GM06990 (cell line): ENCODE results near the gene CCDC187.

Experiments used
- DNase-seq: peaks from one replicate; pipeline ENCODE4 v3.0.0-alpha.2; 2011; ENCODE audit not compliant: insufficient read length; ENCODE audit errors: extremely low read depth
- H3K27me3 ChIP-seq: replicated peaks from 2 replicates; pipeline ENCODE4 v1.6.0; 2011; ENCODE audit warnings: low read length; ENCODE audit not compliant: control insufficient read depth, insufficient read depth
- H3K36me3 ChIP-seq: 2 replicates; pipeline ENCODE4 v1.5.1; 2011; ENCODE audit warnings: low read length; ENCODE audit not compliant: control insufficient read depth, insufficient read depth
- H3K4me3 ChIP-seq: replicated peaks from 2 replicates; pipeline ENCODE4 v1.5.1; 2011; ENCODE audit warnings: low read depth, mild to moderate bottlenecking, control low read depth, low read length
- TF ChIP-seq, protein P1 (sequence below): IDR thresholded peaks from 2 replicates; pipeline ENCODE4 v1.5.1; 2011; ENCODE audit warnings: low read length, control low read depth, mild to moderate bottlenecking, inconsistent platforms; ENCODE audit not compliant: insufficient read depth, poor library complexity, severe bottlenecking

The CCDC187 gene

DNA sequence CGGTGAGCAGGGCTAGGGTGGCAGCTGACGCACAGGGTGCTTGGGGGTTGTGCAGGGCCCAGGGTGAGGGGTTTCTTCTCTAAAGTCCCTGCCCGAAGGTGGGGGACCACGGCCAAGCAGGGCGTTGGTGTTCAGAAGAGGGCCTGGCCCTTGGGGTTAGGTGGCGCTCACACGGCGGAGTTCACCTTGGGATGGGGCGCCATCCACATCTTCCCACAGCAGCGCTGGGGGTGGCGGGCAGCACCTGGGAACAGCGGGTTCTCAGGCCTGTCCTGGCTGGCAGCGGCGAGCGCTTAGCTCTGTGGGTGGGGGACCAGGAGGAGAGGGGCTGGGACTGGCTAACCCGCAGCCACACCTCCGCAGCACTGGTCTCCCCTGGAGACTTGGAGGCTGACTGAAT is 29.6 kb upstream of the CCDC187 start:
- H3K27me3 ChIP-seq: no peaks in the 10 kb centered on the region; the same call in none of the 2 replicates
- no peak overlapping the region for H3K4me3 ChIP-seq
- H3K36me3 ChIP-seq: no peaks in the 10 kb centered on the region
- no peak for DNase-seq
- TF ChIP-seq, protein P1, sequence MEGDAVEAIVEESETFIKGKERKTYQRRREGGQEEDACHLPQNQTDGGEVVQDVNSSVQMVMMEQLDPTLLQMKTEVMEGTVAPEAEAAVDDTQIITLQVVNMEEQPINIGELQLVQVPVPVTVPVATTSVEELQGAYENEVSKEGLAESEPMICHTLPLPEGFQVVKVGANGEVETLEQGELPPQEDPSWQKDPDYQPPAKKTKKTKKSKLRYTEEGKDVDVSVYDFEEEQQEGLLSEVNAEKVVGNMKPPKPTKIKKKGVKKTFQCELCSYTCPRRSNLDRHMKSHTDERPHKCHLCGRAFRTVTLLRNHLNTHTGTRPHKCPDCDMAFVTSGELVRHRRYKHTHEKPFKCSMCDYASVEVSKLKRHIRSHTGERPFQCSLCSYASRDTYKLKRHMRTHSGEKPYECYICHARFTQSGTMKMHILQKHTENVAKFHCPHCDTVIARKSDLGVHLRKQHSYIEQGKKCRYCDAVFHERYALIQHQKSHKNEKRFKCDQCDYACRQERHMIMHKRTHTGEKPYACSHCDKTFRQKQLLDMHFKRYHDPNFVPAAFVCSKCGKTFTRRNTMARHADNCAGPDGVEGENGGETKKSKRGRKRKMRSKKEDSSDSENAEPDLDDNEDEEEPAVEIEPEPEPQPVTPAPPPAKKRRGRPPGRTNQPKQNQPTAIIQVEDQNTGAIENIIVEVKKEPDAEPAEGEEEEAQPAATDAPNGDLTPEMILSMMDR: no peak

DNA sequence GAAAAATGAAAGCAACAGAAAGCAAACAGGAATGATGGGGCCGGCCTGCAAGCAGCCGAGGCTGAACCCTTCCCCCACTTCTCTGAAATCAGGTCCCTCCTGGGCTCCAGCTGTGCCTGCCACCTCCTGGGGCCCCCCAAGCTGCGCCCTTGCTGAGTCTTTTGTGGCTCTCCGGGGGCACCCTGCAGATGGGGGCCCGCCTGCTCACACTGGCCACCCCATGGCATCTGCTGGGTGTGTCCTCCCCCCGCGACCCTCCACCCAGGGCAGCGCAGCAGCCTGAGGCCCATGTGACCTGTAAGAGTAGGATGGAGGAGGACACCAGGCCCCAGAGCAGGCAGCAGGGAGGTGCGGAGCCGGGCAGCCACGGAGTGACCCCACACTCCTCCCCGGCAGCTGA is 29.2 kb upstream of the CCDC187 start:
- Histone ChIP-seq H3K36me3 (no peaks in the 10 kb centered on the region), H3K27me3 (no peaks in the 10 kb centered on the region; the same call in none of the 2 replicates), H3K4me3 (no peak overlapping the region)
- DNase-seq: no peak
- TF ChIP-seq, protein P1: no peak

DNA sequence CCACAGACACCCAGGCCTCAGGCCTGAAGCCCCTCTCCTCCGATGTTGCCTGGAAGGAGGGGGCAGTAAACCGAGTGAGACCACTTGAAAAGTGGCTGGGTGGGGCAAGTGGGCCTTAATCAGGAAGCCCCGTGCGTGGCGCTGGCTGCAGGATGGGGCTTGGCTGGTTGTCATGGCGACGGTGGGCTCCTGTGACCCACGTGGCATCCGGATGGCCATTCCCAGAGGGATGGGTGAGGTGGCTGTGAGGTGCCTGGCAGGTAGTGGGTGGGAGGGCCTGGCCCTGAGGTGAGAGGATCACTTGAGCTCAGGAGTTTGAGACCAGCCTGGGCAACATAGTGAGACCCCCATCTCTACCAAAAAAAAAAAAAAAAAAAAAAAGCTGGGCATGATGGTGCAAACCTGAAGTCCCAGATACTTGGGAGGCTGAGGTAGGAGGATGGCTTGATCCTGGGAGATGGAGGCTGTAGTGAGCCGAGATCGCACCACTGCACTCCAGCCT is 28.6 kb upstream of the CCDC187 start:
- no peaks in the 10 kb centered on the region for H3K36me3 ChIP-seq
- no peaks in the 10 kb centered on the region; the same call in none of the 2 replicates for H3K27me3 ChIP-seq
- DNase-seq: no peak
- no peak overlapping the region for H3K4me3 ChIP-seq
- TF ChIP-seq, protein P1: no peak

DNA sequence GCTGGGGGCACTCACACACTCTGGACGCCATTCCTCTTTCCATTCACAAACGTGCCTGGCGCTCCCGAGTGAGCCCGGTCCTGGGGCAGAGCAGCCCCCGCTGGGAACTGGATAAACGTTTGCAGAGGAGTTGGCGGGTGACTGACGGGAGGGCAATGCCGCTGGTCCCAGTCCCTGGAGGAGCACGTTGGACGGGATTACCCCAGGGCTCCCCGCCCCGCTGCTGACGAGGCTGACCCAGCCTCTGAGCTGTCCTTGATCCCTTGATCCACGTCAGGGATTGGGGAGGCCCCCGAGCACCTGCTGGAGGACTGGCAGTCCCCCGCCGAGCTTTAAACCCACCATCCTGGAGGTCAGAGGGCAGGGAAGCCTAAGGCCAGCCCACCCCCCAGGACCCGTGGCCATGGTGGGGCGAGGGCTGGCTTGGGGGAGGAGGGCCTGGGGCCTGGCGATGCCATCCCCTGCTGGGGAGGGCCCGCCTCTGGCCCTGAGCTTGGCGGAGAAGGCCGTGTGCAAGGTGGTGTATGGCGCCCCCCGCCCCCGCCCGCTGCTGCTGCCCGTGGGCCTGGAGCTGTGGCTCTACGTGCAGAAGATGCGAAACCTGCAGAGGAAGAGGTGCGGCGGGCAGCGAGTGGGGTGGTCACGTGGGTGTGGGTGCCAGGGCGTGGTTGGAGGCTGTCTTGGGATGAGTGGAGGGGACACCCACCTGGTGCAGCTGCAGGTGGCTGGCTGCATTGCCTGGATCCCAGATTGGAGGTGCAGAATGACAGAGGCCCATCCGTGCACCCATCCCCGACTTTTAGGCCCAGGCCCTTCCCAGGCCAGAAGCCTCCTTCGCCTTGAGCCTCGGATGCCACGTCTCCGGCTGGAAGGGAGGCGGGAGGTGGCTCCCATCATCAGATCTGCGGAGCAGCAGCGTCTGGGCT is 27.9 kb upstream of the CCDC187 start:
- Histone ChIP-seq H3K4me3 (no peak overlapping the region), H3K27me3 (no peaks in the 10 kb centered on the region; the same call in none of the 2 replicates), H3K36me3 (no peaks in the 10 kb centered on the region)
- TF ChIP-seq, protein P1: no peak
- DNase-seq: no peak

DNA sequence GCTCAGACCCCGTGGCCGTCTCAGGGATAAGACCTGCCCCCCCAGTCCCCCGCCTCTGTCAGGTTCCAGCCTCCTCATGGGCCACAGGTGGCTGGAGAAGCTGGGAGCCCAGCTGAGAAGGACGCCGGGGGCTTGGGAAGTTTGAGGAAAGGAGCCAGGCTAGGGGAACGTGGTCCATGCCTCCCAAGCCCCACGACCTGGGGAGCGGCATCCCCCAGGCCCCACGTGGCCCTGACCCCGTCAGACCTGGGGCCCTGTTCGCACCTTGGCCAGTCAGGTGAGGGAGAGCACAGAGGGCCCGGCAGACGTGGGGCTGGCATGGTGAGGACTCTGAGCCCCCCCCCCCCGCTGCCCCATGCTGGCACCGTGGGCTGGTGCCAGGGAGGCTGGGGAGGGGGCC is 27.1 kb upstream of the CCDC187 start:
- DNase-seq: no peak
- Histone ChIP-seq H3K36me3 (no peaks in the 10 kb centered on the region), H3K4me3 (no peak overlapping the region), H3K27me3 (no peaks in the 10 kb centered on the region; the same call in none of the 2 replicates)
- TF ChIP-seq, protein P1: no peak
